HEK293 (cell line): ENCODE results near the gene KRT4.

ENCODE experiments used
- BCL11A ChIP-seq: fragments of 450-650 bp; formaldehyde crosslinking; IDR thresholded peaks from 2 replicates; pipeline ENCODE4 v1.5.1; 2016; ENCODE audit warnings: low read depth, missing biosample characterization, missing genetic modification characterization
- CTCF ChIP-seq: fragments of 450-650 bp; formaldehyde crosslinking; IDR thresholded peaks from 2 replicates; pipeline ENCODE4 v1.5.1; 2016; ENCODE audit warnings: missing biosample characterization, missing genetic modification characterization
- FEZF1 ChIP-seq: fragments of 450-650 bp; formaldehyde crosslinking; IDR thresholded peaks from 2 replicates; pipeline ENCODE4 v1.5.1; 2016; ENCODE audit warnings: missing biosample characterization, missing genetic modification characterization
- HOXC10 ChIP-seq: sonication (generic); formaldehyde crosslinking; IDR thresholded peaks from 2 replicates; pipeline ENCODE4 v1.8.1; 2023; ENCODE audit warnings: mild to moderate bottlenecking, missing genetic modification reagents
- MZF1 ChIP-seq: fragments of 450-650 bp; formaldehyde crosslinking; IDR thresholded peaks from 2 replicates; pipeline ENCODE4 v1.5.1; 2017; ENCODE audit warnings: missing biosample characterization, missing genetic modification characterization, borderline replicate concordance
- TCF7L2 ChIP-seq: IDR thresholded peaks from 2 replicates; pipeline ENCODE4 v1.6.1; 2011; ENCODE audit warnings: low read depth, mild to moderate bottlenecking, inconsistent platforms, low read length, moderate library complexity, borderline replicate concordance
- ZBTB48 ChIP-seq: fragments of 450-650 bp; formaldehyde crosslinking; IDR thresholded peaks from 2 replicates; pipeline ENCODE4 v1.5.1; 2016; ENCODE audit warnings: missing biosample characterization, missing genetic modification characterization
- ZNF148 ChIP-seq: fragments of 450-650 bp; formaldehyde crosslinking; IDR thresholded peaks from 2 replicates; pipeline ENCODE4 v1.5.0; 2017; ENCODE audit warnings: missing biosample characterization, missing genetic modification characterization, borderline replicate concordance
- ZNF24 ChIP-seq: fragments of 450-650 bp; formaldehyde crosslinking; IDR thresholded peaks from 2 replicates; pipeline ENCODE4 v1.5.1; 2016; ENCODE audit warnings: missing biosample characterization, missing genetic modification characterization
- ZNF280D ChIP-seq: fragments of 450-650 bp; formaldehyde crosslinking; IDR thresholded peaks from 2 replicates; pipeline ENCODE4 v1.5.1; 2016; ENCODE audit warnings: missing biosample characterization, missing genetic modification characterization
- ZNF704 ChIP-seq: fragments of 450-650 bp; formaldehyde crosslinking; IDR thresholded peaks from 2 replicates; pipeline ENCODE4 v1.5.1; 2016; ENCODE audit warnings: missing biosample characterization, missing genetic modification characterization
- ZNF792 ChIP-seq: fragments of 450-650 bp; formaldehyde crosslinking; IDR thresholded peaks from 2 replicates; pipeline ENCODE4 v1.5.1; 2016; ENCODE audit warnings: missing biosample characterization, missing genetic modification characterization

GRCh38 chr12:52833922-52834726, 20.2 kb upstream of the KRT4 start, which contains the start of gene KRT79:
- no peak for TF ChIP-seq CTCF (tag by site-specific recombination)
- no peak for TF ChIP-seq ZNF792 (tag by site-specific recombination)
- no peak for TF ChIP-seq TCF7L2
- no peak for TF ChIP-seq MZF1 (tag by site-specific recombination)
- no peak for TF ChIP-seq FEZF1 (tag by site-specific recombination)
- no peak for TF ChIP-seq ZNF280D (tag by site-specific recombination)
- no peak for TF ChIP-seq ZNF704 (tag by site-specific recombination)
- no peak for TF ChIP-seq BCL11A (tag by site-specific recombination)
- no peak for TF ChIP-seq ZBTB48 (tag by site-specific recombination)
- no peak for TF ChIP-seq ZNF148 (tag by site-specific recombination)
- TF ChIP-seq ZNF24 (tag by site-specific recombination): no peak
- no peak for TF ChIP-seq HOXC10 (CRISPR knock-in tag)
